ENCODE results near the gene WDR90.

WDR90 gene

DNA sequence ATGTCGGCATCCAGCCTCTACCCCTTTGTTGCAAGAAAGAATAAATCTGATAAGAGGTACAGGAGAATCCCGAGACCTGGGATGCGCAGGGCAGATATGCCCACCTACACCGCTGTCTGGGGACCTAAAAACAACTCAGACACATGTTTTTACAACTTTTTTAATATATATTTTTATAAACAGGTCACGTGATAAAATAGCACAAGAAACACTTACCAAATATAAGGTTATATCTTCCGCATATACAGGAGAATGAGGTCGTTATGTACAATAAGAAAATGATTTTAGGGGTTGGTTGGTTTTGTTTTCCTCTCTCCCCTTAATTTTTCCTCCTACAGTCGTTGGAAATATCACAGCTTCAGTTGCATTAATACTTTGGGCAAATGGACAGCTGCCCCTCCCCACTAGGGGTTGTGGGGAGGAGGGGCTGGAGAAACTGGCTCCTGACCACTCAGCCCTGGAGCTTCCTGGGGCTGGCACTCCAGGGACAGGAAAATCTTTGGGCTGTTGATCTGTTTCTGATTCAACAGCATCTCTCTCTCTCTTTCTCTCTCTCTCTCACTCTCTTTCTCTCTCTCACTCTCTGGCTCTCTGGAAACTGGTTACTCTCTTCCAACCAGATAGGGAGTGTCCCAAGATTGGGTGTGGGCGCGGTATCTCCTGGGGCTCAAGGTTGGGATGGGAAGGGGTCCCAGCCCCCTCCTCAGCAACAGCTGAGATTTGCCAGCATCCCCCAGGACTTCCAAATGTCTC is 43.4 kb downstream of the WDR90 start:
- DNase-seq = no peak

DNA sequence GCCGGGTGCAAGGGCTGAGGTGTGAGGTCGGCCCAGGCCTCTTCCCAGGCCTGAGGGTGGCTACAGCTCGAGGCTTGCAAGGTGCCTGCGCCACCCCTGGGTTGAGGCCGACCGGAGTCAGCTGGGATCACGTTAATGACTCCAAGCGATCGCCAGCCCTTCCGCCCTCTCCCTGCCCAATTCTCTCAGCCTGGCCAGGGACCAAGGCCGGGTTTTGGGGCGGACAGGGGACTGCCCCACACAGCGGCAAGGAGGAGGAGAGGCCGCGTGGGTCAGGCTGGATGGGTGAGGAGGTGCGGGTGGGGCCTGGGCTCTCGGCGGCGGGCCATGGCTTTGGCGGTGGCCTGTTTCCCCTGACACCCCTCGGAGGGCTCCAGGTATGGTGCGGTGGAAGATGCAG is 44.2 kb downstream of the WDR90 start:
- DNase-seq = no peak

DNA sequence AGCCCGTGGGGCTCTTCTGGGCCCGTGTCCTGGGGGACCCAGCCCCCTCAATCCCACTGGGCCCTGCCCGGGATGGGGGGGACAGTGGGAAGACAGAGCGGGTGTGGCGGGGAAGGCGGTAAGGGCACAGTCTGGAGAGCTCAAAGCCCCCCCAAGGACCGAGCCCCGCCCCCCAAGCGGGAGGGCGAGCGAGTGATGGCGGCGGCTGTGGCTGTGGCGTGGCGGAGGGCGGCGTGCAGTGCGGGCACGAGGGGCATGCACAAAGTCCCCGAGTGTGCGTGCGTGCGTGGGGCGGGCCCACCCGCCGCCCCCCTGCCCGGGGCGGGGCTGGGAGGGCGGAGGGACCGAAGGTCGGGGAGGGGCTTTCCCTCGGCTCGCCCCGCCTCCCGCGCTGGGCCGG is 44.6 kb downstream of the WDR90 start:
- DNase-seq = no peak

DNA sequence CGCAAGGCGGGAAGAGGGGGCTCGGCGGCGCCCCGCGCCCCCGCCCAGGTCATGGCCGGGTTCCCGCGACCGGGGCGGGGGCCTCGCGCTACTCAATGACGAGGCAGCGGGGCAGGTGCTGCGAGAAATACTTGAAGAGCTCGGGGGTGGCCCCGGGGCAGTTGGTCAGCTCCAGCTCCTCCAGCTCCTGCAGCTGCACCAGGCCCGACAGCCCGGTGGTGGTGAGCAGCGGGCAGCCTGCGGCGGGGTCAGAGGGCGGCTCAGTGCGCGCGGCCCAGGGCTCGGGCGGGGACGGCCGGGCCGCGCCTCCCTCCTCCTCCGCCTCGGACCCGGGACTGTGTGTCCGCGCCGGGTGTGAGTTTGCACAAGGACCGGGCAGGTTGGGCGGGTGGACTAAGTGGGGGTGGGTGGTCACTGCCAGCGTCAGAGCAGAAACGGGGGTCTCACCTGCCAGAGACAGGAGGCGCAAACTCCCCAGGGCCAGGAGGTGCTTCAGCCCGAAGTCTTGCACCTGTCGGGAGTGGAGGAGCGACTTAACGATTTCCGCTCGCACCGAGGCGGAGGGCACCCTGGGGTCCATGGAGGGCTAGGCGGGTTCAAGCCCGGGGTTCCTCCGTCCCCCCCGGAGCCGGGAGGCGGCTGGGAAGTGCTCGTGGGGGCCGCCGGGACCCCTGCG is 45.2 kb downstream of the WDR90 start:
- DNase-seq = no peak

DNA sequence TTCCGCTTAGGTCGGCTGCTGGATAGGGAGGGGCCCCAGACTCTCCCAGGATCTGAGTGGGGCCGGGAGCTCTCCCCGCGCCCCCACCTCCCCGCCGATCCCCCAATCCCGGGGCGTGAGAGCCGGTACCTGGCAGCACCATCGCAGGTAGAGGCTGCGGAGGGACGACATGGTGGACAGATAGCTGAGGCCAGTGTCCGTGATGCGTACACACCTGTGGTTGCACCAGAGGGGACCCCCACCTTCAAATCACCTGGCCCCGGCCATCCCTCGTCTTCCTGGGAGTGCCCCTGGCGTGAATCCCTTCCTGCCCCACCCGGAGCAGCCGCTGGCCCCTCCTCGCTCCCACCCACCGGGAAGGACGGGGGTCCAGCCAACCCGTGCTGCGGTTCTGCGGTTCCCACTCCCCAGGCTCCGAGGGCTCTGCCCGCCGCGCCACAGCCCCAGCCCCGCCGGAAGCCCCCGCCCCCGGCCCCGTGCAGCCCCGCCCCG is 45.7 kb downstream of the WDR90 start:
- DNase-seq = no peak

DNA sequence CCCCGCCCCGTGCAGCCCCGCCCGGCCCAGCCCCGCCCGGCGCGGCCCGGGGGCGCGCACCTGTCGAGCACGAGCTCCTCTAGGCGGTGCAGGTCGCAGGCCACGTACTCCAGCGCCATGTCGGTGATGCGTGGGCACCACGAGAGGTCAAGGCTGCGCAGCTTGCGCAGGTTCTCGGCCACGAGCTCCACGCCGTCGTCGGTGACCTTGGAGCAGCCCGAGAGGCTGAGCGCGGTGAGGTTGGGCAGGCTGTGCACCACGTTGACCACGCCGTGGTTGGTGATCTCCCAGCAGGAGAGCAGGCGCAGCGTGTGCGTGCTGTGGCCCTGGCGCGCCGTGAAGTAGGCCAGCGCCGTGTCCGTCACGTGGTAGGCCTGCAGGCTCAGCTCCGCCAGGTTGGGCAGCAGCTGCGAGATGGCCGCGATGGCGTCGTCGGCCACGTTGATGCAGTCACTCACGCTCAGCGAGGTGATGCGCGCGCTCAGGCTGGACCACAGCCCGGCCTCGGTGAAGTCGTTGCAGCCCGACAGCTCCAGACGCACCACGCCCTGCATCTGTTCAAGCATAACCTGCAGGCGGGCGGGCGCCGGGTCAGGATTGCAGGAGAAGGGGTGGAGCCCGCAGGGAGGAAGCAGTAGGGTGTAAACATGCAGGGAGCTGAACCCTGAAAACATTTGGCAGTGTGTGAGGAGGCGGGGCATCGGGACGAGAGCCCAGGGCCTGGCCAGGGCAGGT is 46.4 kb downstream of the WDR90 start:
- no peak for DNase-seq

DNA sequence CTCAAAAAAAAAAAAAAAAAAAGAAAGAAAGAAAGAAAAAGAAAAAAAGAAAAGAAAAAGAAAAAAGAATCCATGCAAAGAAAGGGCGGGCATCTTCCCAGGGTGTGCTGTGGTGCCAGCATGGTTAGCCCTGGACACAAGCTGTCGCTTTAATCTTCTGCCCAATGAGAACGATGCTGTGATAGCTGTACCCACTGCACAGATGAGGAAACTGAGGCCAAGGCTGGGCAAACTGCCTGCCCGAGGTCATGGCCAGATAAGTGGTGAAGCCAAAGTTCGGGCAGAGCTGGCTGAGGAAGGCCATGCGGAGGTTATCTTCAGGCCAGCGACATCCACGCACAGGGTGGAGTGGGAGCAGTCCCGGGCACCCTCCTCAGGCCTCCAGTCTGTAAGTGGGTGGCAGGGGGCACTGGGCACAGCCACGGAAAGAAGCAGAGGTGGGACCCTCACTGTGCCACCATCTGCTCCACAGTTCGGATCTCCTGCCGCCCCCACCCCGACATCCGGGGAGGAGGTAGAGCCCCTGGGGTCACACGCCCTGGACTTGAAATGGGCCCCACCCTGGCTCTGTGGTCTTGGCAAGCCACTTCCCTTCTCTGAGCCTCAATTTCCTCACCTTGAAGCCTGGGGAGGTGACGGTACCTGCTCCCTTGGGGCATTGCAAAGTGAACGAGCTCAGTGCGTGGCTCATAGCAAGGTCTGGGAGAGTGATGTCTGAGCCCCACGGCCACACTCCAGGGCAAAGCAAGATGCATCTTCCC is 49.9 kb downstream of the WDR90 start:
- DNase-seq = no peak

DNA sequence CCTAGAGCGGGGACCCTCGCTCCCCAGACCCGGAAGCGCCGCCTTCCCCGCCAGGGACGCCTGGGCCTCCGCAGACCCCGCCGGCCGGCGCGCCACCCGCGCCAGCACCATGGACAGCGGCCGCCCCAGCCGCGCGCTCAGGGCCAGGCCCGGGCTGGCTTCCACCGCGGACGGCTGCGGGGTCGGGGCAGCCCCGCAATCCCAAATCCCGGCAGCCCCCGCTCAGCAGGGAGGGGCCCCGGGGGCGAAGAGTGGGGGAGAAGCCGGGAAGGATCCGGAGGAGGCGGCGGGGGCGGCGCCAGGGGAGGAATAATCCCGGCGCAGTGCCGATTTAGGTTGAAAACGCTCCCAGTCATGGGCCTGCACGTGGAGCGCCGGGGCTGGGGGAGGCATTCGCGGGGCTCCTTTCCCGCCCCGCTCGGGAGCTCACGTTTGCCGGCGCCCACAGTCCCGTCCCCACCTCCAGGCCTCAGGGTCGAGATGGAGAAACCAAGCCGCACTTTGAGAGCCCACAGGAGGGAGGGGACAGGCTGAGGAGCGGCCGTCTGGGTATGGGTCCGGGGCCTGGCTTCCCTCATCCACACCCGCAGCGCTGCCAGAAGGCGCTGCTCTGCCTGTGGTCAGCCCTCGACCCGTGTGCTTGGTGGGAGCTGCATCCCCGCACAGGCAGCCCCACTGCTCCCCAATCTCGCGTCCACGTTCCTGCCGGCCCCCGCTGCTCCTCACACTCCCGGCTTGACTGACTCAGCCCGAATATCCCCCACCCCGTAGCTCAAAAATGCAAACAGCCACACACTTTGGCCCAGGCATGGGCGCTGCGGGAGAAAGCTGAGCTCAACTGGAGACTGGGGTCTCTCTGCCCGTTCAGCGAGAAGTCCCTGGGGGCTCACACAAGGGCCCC is 51.8 kb downstream of the WDR90 start:
- no peak for DNase-seq

DNA sequence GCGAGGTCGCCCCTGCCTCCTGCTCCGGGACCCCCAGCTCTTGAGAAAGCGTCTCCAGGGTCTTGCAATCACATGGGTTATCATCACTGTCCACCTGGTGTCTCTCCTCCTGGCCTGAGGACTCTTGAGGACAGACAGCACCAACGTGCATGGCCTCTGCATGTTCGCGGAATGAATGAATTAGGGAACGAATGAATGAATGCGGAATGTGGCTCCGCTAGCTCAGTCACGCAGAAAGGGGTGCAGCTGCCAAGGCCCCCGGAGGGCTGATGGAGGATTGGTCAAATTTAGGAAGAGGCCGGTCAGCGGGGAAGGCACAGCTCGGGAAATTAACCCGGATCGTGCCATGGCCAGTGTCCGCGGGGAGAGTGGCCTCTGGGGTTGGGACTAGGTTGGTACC is 53.2 kb downstream of the WDR90 start:
- DNase-seq = no peak

DNA sequence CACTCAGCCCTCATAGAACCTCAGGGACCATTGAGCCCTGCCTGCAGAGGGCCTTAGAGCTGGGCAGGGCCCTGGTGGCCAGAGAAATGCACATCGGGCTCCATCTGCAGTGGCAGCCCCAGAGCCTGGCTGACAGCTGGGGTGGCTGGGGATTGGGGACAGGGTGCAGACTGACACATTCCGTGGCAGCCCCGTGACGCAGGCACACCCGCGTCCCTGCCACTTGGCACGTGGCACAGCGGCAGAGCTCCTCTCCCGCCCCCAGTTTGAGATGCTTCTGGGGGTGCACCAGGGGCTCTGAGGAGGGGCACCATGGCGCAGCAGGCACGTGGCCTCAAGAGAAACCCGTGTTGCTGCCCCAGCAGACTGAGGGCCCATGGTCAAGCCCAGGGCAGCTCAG is 54.2 kb downstream of the WDR90 start:
- DNase-seq = no peak

DNA sequence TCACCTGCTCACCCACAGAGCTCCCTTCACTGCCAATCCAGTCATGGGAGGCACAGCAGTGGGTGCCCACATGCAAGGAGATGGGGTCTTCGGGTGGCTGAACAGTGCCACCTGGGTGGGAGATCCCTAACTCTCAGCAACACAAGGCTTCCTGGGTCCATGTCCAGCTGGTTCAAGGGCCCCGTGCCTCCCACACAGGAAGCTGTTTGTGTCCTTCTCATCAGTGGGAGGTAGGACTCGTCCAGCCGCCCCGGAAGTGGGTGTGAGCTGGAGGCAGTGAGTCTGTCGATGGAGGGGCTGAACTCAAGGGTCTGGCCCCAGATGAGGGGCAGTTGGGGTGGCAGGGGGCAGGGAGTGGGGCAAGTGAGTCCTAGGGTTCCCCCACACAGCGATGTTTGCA is 54.9 kb downstream of the WDR90 start:
- DNase-seq = no peak

DNA sequence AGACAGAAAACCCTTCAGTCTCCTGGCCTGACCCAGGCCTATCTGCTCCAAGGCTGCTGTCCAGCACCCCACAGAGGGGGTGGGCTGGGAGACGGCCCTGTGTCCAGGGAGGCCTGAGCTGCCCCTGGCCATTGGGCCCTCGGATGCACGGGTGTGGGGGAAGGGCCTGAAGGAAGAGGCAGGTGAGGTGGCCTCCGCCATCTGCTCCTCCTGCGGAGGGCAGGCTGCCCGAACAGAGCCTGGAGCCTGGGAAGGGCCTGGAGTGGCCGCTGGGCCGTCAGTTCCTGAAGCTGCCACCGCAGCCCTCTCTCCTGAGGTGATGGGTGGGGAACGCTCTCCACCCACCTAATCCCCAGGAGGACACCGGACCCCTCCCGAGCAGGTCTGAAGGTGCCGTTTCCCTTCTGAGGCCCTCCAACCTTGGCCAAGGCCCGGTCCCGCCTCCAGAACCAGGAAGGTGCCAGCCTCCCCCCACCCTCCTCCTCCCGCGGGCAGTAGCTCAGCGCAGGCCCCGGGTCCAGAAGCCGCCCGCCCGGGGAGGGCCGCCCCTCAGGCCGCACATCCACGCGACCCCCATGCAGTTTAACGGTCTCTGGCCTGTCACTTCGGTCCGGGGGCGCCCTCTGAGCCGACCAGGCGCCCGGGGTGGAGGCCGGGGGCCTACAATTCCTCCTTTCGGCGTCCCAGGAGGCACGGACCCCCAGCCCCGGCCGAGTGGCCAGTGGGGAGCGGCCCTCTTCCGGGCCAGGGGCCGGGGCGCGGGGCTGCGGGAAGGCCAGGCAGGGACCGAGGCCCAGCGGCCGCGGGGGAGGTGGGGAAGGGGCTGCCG is 55.6 kb downstream of the WDR90 start:
- DNase-seq = no peak

DNA sequence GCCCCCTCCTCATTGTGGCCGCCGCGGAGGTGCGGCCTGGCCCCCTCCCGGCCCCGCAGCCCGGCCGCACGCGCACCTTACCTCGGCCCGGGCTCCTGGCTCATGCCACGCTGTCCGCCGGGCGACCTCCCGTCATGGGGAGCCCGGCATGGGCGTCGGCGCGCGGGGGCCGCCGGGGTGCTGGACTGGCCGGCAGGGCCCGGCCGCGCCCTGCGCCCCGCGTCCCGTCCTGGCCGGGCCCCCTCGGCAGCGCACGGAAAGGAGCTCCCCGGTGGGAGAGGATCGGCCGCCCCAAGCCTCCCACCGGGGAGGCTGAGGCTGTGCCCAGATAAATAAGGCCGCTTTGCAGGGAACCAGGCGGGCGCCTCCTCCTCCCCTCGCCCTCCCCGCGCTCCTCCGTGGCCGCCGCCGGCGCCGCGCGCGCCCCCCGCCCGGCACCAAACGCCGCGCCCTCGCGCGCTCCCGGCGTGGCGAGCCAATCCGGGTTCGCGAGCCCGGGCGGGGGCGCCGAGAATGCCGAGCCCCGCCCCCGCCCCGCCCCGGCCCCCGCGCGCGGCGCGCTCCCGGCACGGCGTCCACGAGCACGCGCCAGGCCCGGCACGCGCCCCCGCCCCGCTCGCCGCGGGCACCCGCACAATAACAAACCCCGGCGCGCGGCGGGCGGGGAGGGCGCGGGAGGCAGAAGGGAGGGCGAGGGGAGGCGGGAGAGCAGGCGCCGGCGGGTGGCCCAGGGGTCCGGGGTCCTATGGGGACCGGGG is 56.4 kb downstream of the WDR90 start, which contains the start of gene FBXL16:
Gene FBXL16 (minus strand): TSS at position 371 of the 758 bp plus-strand sequence. CDS start 8,396 bp downstream, outside the sequence.
- DNase-seq = no peak

DNA sequence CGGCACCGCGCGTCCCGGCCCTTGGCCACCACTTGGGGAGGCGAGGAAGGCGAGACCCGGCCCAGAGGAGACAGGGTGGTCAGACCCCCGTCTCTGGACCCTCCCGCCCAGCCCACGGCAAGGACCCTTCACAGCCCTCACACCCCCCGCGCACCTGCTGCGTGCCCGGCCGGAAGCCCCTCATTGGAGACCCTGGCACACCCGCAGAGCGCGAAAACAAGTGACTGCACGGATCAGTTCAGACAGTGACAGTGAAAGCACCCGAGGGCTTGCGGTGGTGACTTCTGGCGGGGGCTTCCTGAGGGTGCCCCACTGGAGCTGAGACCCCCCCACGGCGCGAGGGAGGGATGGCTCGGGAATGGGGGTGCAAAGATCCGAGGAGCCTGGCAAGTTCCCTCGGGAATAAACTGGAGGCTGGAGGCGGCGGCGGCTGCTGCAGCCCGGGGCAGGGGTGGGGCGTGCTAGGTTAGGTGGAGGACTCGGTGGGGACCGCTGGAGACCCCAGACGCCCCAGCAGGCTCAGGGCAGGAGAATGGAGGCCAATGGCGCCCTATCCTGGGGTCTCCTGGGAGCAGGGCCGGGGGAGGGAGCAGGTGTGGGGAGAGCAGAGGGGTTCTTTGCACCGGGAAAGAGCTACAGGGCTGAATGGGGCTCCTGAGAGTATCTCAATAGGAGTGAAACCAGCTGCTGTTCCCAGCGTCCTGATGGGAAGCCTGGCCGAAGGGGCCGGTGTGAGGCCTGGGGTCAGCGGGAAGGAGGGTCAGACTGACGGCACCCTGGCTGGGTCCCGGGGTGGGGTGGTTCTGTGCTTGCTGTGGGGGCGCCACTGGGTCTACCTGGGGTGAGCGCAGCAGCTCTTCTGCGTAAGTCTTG is 57.3 kb downstream of the WDR90 start:
- no peak for DNase-seq

DNA sequence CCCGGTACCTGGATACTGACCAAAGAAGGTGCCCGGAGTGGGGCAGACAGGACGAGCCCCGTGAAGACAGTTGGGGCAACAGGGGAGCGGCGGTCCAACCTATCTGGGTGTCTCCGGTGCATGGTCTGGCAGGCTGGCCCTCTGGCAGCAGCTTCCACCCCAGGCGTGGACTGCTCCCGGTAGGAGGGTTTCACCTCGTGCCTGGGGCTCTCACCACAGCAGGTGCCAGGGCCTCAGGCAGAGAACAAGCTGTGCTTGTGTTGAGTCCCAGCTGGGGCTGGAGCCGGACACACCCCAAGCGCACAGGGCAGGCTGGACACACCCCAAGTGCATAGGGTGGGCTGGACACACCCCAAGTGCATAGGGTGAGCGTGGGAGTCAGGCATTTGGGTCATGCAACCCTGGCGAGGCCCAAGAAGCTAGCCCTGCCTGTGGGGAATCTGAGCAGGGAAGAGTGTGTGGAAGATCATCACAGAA is 57.9 kb downstream of the WDR90 start:
- DNase-seq = no peak

DNA sequence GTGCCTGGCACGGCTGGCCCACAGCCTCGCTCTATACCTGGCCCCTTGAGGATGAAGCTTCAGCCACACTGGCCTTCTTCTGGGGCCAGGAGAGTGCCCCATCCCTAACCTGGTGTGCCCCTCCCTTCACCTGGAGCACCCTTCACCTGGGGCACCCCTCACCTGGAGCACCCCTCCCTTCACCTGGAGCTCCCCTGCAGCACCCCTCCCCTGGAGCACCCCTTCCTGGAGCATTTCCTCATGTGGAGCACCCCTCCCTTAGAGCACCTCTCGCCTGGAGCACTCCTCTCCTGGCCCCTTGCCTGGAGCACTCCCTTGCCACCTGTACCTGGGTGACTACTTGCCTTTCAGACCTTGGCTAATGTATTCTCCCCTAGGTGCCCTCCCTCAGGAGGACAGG is 58.9 kb downstream of the WDR90 start:
- no peak for DNase-seq

DNA sequence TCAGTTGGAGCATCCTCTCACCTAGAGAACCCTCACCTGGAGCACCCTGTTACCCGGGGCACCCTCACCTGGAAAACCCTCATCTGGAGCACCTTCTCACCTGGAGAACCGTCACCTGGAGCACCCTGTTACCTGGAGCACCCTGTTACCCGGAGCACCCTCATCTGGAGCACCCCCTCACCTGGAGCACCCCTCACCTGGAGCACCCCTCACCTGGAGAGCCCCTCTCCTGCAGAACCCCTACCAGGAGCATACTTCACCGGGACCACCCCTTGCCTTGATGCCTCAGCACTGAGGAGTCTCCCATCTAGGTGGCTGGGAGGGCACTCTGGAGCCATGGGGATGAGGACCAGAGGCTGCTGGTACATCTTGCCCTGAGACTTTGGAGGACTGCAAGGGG is 59.8 kb downstream of the WDR90 start:
- no peak for DNase-seq

DNA sequence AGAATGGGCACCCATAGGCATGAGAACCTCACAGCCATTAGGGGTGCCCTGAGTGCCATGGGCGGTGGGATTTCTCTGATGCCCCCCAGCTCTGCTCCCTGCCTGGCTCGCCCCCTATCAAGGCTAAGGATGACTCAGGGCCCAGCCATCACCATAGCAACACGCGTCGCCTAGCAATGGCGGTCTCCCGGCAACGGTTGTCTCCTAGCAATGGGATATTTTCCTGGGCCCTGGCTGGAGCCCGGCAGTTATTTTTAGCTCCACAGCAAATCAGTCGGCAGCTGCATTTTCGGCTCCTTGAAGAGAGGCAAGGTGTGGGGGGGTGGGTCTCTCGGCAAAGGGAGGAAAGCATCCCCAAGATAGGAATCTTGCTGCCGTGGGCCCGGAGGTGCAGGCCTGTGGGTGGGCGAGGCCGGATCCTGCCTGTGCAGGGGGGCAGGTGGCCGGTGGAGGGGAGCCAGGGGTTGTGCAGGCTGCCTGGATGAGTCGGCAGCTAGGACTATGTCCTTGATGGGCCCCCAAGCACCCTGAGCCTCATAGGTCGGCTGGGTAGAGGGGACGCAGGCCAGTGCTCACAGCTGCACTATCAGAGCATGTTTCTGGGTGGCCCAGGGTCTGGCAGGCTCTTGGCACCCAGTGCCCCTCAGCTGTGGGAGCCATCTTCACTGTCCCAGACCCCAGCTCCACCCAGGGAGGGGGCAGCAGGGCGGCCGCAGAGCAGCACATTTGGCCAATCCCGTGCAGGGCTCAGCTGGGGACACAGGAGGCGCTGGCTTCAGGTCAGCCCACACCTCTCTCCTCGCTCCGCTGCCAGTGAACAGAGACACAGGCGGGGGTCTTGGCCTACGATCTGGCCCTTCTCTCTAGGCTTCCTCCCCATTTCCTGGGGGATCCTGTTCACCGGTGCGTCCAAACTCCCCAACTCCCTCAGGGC is 60.7 kb downstream of the WDR90 start:
- DNase-seq = no peak
